IPS DF 6.9 (cell line): ENCODE results near the gene PATJ.
"Not testable (repeated sequence)": the region's sequence is repeated elsewhere in the genome, so short reads cannot be mapped to it uniquely, and the experiment has no call there.

Source experiments
- DNase-seq: peaks from one replicate; pipeline ENCODE4 v3.0.0-alpha.2; 2013; ENCODE audit warnings: low read depth, low spot score
- H3K27ac ChIP-seq: one replicate; pipeline ENCODE4 v1.5.1; 2013; ENCODE audit warnings: low read length, control low read depth
- H3K27me3 ChIP-seq: 2 replicates; pipeline ENCODE4 v1.6.1; 2013; ENCODE audit warnings: mild to moderate bottlenecking, low read length; ENCODE audit not compliant: control insufficient read depth, insufficient read depth
- H3K36me3 ChIP-seq: 2 replicates; pipeline ENCODE4 v1.6.1; 2013; ENCODE audit warnings: low read length; ENCODE audit not compliant: control insufficient read depth, insufficient read depth
- H3K4me1 ChIP-seq: 2 replicates; pipeline ENCODE4 v1.6.1; 2013; ENCODE audit warnings: low read length; ENCODE audit not compliant: control insufficient read depth, insufficient read depth
- H3K4me3 ChIP-seq: 2 replicates; pipeline ENCODE4 v1.5.1; 2013; ENCODE audit warnings: mild to moderate bottlenecking, low read length
- H3K9me3 ChIP-seq: 2 replicates; pipeline ENCODE4 v1.6.1; 2013; ENCODE audit warnings: low read length, inconsistent platforms; ENCODE audit not compliant: control insufficient read depth, insufficient read depth
- WGBS: extraction: QIAGEN DNeasy Blood & Tissue Kit; methylation state at CpG from one replicate; pipeline ENCODE4 v1.1.7; 2013; ENCODE audit warnings: mixed read lengths, missing lambda C conversion rate; ENCODE audit not compliant: insufficient read length, insufficient coverage; 5-methylcytosine and 5-hydroxymethylcytosine counted together

Gene PATJ

DNA sequence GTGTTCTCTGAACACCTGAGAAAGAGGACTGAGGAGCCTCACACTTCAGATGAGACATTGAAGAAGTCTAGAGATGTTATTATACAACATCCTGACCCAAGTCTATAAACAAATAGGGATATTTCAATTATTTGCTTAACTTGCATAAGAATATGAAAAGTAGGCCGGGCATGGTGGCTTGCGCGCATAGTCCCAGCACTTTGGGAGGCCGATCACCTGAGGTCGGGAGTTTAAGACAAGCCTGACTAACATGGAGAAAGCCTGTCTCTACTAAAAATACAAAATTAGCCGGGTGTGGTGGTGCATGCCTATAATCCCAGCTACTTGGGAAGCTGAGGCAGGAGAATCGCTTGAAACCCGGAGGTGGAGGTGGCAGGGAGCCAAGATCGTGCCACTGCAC is 478.2 kb downstream of the PATJ start:
- no CpG with 5 or more reads among the region's 9 CpGs for WGBS
- H3K4me1 ChIP-seq, H3K9me3 ChIP-seq, H3K27me3 ChIP-seq, H3K36me3 ChIP-seq, DNase-seq, H3K27ac ChIP-seq, H3K4me3 ChIP-seq: not testable (repeated sequence)

DNA sequence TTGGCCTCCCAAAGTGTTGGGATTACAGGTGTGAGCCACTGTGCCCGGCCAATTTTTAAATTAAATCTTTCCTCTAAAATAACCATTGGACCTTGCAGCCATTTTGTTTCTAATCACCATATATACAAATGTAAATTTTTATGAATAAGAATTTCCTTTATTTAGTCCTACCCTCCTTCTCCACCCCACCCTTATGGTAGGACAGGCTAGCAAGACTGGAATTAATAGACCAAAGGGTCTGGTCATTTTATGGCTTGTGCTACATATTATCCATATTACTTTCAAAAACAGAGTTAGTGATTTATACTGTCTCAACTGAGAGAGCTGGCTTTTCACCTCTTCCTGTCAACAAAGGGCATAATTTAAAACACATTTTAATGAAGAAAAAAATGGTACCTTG is 478.9 kb downstream of the PATJ start:
- H3K4me3 ChIP-seq, result no peak overlapping the region
- H3K36me3 ChIP-seq, result peaks cover 2% of the 10 kb centered on the region; the same call in 1 of the 2 replicates
- no peaks in the 10 kb centered on the region for H3K27me3 ChIP-seq
- no peak for DNase-seq
- no CpG with 5 or more reads among the region's 1 CpG for WGBS
- no peaks in the 10 kb centered on the region for H3K9me3 ChIP-seq
- H3K27ac ChIP-seq, result no peak overlapping the region
- no peaks in the 10 kb centered on the region for H3K4me1 ChIP-seq

- Histone ChIP-seq H3K9me3 (no peaks in the 10 kb centered on the region), H3K27ac (no peak overlapping the region), H3K4me3 (no peak overlapping the region), H3K36me3 (peaks cover 4% of the 10 kb centered on the region; the same call in 1 of the 2 replicates), H3K4me1 (no peaks in the 10 kb centered on the region), H3K27me3 (no peaks in the 10 kb centered on the region)
- WGBS, result no CpG with 5 or more reads among the region's 9 CpGs
- DNase-seq, result no peak
Observed at GRCh38 chr1:62222321-62222720, 480.0 kb downstream of the PATJ start.

DNA sequence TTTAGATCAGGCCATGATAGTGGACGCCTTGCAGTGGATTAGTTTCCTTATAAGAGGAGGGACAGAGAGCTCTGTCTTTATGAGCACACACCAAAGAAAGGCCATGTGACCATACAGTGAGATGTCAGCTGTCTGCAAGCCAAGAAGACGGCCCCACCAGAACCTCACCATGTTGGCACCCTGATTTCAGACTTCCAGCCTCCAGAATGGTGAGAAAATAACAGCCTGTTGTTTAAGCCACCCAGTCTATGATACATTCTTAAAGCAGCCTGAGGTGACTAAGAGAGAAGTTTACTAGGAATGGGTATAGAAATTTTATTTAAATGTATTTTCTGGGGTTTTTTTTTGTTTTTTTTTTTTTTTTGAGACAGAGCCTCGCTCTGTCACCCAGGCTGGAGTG is 481.9 kb downstream of the PATJ start:
- H3K36me3 ChIP-seq, result peaks cover 6% of the 10 kb centered on the region; the same call in 1 of the 2 replicates
- no peaks in the 10 kb centered on the region for H3K27me3 ChIP-seq
- H3K27ac ChIP-seq, result no peak overlapping the region
- H3K4me3 ChIP-seq, result no peak overlapping the region
- no peaks in the 10 kb centered on the region for H3K9me3 ChIP-seq
- WGBS, result no CpG with 5 or more reads among the region's 3 CpGs
- no peak for DNase-seq
- H3K4me1 ChIP-seq, result no peaks in the 10 kb centered on the region

- H3K4me1 ChIP-seq, result no peaks in the 10 kb centered on the region
- WGBS, result no CpG with 5 or more reads among the region's 11 CpGs
- H3K27ac ChIP-seq, result no peak overlapping the region
- no peaks in the 10 kb centered on the region for H3K27me3 ChIP-seq
- peaks cover 7% of the 10 kb centered on the region; the same call in 1 of the 2 replicates for H3K36me3 ChIP-seq
- DNase-seq, result no peak
- H3K4me3 ChIP-seq, result no peak overlapping the region
- no peaks in the 10 kb centered on the region for H3K9me3 ChIP-seq
Observed at GRCh38 chr1:62227496-62227895, 485.2 kb downstream of the PATJ start.
